ENCODE results near the gene CTSD.

DNA sequence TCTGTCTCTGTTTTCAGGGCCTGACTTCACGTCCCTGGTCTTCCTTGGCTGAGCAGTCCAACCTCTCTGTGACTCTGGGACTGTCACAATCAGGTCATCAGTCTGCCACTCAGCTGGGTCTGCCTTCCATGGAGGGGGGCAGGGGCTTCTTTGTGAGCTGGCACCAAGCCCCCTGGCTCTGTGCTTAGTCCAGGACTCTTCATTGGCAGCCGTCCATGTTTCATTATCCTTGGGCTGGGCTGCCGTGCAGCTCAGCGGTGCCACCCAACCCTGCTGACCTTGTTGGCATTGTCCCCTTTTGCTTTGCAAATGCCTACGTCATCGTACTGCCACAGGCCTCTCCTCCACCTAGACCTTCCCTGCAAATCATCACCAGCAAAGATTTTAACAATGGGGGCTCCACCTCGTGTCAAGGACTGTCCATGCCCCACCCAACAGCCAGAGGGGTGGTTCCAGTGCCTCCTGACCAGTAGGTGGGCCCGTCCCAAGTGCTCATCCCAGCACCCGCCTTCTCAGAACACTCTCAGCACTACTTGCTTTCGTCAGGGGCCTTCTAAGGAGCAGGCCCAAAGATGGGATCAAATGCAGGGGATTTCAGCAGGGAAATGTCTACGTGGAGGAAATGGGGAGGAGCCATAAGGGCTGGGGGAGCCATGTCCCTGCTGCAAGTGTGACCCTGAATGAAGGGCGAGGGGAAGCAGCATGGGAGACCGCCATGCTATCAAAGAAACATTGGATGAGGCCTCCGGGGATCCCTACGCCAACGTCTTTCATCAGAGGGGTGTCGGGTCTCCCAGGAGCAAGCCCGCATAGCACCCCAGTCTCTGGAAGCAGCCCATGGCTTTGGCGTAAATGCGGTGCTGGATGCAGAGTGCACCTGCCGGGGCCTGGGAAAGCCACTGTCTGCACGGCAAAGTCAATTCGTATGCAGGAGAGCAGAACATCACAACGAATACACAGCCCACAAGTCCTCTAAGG, 48.5 kb downstream of the CTSD start:
- TF ChIP-seq, protein P1, sequence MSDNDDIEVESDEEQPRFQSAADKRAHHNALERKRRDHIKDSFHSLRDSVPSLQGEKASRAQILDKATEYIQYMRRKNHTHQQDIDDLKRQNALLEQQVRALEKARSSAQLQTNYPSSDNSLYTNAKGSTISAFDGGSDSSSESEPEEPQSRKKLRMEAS (IDR thresholded peaks at IDR 0.05), result no peak
- TF ChIP-seq, protein P2, sequence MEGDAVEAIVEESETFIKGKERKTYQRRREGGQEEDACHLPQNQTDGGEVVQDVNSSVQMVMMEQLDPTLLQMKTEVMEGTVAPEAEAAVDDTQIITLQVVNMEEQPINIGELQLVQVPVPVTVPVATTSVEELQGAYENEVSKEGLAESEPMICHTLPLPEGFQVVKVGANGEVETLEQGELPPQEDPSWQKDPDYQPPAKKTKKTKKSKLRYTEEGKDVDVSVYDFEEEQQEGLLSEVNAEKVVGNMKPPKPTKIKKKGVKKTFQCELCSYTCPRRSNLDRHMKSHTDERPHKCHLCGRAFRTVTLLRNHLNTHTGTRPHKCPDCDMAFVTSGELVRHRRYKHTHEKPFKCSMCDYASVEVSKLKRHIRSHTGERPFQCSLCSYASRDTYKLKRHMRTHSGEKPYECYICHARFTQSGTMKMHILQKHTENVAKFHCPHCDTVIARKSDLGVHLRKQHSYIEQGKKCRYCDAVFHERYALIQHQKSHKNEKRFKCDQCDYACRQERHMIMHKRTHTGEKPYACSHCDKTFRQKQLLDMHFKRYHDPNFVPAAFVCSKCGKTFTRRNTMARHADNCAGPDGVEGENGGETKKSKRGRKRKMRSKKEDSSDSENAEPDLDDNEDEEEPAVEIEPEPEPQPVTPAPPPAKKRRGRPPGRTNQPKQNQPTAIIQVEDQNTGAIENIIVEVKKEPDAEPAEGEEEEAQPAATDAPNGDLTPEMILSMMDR (IDR thresholded peaks at IDR 0.05 in 2 of 3, conservative IDR thresholded peaks at IDR 0.05 in 1 of 3; ENCODE audit: borderline replicate concordance in 1 of 3, insufficient read depth in 1 of 3, low read depth in 2 of 3, low read length in 2 of 3), result no peak
- no peak for TF ChIP-seq ZNF274 (IDR thresholded peaks at IDR 0.05; ENCODE audit: low read depth, low read length)

All from HCT116 (cell line).